GM21528 (cell line): ENCODE data around the gene ZCWPW1.
A peak's percentile ranks its signal among the peaks of the same experiment; 100 is the strongest.
"Not testable (repeated sequence)": the region's sequence is repeated elsewhere in the genome, so short reads cannot be mapped to it uniquely, and the experiment has no call there.

Source experiments
- ATAC-seq: cut with Tn5 transposase; IDR thresholded peaks from one replicate; pipeline ENCODE4 v1.9.1; 2021; ENCODE audit warnings: mild to moderate bottlenecking, moderate library complexity; ENCODE audit not compliant: unreplicated experiment, low FRiP score

The ZCWPW1 gene

DNA sequence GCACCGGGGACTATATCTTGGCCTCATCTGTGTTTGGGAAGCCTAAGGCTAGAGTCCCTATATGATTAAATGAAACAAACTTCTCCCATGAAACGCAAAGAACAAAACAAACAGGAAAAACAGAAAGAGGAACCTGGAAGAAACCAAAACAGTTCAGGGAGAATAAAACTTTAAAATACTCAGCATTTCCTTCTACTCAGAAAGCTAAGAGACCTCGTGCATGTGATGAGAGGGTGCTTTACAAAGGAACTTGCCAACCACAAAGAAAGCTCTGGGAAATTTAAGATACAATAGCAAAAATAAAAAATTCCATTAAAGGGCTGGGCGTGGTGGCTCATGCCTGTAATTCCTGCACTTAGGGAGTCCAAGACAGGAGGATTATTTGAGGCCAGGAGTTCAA, 48.3 kb downstream of the ZCWPW1 start:
- no peak for ATAC-seq

GRCh38 chr7:100378114-100378755, 50.3 kb downstream of the ZCWPW1 start:
- ATAC-seq = no peak

DNA sequence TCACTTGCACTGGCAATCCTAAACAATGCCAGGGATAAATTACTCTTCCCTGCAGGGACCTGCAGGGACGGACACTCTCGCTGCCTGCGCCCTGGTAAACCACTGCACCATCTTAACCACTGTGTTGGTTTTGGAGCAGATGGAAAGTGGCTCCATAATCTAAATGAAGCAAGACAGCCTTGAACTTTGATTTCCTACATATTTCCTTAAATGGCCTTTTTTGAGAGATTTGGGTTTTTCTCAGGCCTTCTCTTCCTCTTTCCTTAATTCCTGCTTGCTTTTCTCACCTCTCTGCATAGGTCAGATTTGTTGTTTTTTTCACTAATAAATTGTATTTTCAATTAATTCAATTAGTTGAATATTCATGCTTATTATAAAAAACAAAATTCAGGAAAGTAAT, 52.4 kb downstream of the ZCWPW1 start:
- no peak for ATAC-seq

- ATAC-seq = no peak
Measured at GRCh38 chr7:100374601-100375000, 53.9 kb downstream of the ZCWPW1 start.

GRCh38 chr7:100373870-100374598, 54.5 kb downstream of the ZCWPW1 start:
- ATAC-seq = not testable (repeated sequence)

GRCh38 chr7:100373261-100373831, 55.2 kb downstream of the ZCWPW1 start, which contains the start of gene PILRA:
PILRA (plus strand) TSS chr7:100373487; CDS start chr7:100373657, 170 bp downstream.
- ATAC-seq = no peak

DNA sequence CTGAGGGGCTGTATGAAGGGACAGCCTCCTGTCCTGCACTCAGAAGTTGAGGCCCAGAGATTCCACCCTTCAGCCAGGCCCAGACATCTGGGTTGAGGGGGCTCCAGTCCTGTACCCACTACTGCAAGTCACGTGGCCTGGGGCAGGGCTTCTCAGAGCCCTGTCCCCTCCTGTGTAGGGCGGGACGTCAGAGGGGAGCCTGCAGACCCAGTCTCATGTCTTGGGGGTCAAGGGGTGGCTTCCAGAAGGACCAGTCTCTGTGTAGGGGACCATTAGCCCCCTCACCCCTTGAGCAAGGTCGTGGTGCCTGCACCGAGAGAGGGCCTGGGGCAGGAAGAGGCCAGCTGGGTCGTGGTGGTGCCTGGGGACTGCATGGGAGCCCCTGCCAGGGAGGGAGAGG, 55.8 kb downstream of the ZCWPW1 start:
- ATAC-seq = no peak

- no peak for ATAC-seq
Measured at GRCh38 chr7:100372256-100372655, 56.2 kb downstream of the ZCWPW1 start.

DNA sequence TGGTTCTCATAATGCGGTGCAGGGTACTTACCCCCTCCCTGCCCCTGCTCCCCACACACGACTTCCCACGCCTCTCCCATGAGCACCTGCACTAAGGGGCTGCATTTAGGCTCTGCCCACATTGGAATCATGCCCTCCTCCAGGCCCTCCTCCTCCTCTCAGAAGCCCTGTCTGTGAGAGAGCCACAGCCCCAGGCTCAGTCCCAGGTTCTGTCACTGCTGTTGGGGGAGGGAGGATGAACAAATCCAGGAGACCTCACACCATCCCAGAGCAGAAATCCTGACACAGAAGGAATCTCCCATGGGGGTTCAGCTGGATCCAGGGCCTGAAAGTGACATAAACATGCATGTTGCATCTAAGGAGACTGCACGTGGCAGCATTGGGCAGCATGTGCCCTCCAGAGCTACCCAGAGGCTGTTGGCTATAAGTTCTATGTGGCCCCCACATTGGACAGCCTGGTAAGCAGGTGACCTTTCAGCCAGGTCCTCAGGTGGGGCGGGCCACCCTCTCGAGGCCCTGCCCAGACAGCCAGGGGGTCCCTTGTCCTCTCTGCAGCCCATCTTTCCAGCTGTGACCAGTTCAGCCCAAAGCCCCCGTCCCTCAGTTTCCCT, 56.8 kb downstream of the ZCWPW1 start:
- no peak for ATAC-seq

DNA sequence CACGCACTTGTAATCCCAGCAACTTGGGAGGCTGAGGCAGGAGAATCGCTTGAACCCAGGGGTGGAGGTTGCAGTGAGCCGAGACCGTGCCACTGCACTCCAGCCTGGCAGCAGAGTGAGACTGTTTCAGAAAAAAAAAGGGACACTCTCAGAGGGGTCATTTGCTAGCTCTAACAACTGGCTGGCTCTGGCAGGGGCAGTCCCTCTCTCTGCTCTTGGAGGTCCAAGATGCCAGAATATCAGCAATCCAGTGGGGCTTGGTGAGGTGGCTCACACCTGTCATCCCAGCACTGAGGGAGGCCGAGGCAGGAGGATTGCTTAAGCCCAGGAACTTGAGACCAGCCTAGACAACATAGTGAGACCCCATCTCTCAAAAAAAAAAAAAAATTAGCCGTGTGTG, 57.8 kb downstream of the ZCWPW1 start:
- no peak for ATAC-seq

DNA sequence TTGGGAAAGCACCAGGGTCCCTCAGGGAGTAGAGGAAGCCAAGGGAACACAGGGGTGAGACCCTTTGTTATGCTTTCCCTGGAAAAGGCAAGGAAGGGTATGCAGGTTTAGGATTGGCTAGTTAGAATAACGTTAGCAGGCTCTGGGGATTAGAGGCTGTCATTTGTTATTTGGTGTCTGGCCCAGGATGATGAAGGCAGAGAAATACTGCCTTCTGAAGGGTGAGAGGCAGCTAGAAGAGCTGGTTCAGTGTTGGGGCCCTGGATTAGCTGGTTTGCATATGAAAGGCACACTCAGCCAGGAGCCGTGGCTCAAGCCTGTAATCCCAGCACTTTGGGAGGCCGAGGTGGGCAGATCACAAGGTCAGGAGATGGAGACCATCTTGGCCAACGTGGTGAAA, 58.2 kb downstream of the ZCWPW1 start:
- no peak for ATAC-seq

DNA sequence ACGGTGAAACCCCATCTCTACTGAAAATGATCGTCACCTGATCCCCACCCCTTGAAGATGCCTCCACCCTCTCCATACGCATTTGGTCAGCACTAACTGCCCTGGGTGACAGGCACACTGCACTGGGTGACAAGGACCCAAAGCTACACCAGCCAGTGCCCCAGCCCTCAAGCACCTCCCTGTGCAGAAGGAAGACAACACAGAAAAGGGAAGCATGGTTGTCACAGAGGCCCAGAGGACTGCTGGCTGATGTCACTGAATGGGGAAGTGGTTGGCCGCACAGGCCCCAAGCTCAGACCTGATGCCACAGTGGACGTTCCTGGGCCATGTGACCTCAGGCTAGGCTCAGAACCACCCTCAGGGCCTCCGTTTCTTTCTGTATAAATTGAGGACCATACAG, 59.4 kb downstream of the ZCWPW1 start:
- ATAC-seq = peak; percentile 53

GRCh38 chr7:100367676-100368613, 60.6 kb downstream of the ZCWPW1 start:
- no peak for ATAC-seq

DNA sequence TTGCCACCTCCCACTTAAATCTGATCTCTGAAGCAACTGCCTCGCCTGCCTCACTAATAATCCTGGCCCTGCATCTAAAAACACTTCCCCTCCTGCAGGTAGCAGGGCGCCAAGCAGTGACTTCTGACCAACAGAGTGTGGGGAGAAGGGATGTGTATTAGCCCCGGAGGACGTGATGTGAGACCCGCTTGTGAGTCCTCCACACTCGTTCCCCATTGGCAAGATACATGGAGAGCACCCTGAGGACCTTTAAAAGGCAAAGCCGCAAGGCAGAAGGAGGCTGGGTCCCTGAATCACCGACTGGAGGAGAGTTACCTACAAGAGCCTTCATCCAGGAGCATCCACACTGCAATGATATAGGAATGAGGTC, 61.3 kb downstream of the ZCWPW1 start:
- no peak for ATAC-seq

GRCh38 chr7:100366411-100367250, 61.9 kb downstream of the ZCWPW1 start:
- ATAC-seq = no peak

DNA sequence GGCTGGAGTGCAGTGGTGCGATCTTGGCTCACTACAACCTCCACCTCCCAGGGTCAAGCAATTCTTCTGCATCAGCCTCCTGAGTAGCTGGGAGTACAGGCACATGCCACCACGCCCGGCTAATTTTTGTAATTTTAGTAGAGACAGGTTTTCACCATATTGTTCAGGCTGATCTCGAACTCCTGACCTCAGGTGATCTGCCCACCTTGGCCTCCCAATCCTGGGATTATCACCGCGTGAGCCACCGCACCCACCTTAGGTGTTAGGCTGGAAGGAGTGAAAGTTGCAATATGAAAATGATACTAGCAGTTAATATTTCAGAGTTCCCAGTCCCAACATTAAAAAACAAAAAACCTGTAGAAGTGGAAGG, 62.5 kb downstream of the ZCWPW1 start:
- not testable (repeated sequence) for ATAC-seq

GRCh38 chr7:100364480-100364879, 64.0 kb downstream of the ZCWPW1 start:
- no peak for ATAC-seq

GRCh38 chr7:100363797-100364196, 64.7 kb downstream of the ZCWPW1 start:
- ATAC-seq = not testable (repeated sequence)

- ATAC-seq = no peak
Measured at GRCh38 chr7:100363098-100363497, 65.4 kb downstream of the ZCWPW1 start.
